Activated naive CD4-positive, alpha-beta T cell treated with anti-CD3 and anti-CD28 coated beads, Interleukin-2, amount 10 ng/mL, durations not matched to agents 7 days and 5 days (primary cell): Measurements from ENCODE around the gene ANKRD49.

ENCODE experiments used
- CTCF ChIA-PET: fragments of 350-600 bp; sonication (Branson Sonifier 250); formaldehyde crosslinking; loops from one replicate; lab custom pipeline; 2021; ENCODE audit warnings: antibody characterized with exemption; lab: Charles Lee
- DNase-seq: peaks from one replicate; pipeline ENCODE4 v3.0.0-alpha.2; 2020
- H3K27ac Mint-ChIP-seq: one replicate; pipeline ENCODE4 v1.8.0; 2021; ENCODE audit warnings: mild to moderate bottlenecking, moderate library complexity, mixed read lengths
- H3K27me3 Mint-ChIP-seq: one replicate; pipeline ENCODE4 v1.8.0; 2021; ENCODE audit warnings: mild to moderate bottlenecking, mixed read lengths
- H3K36me3 Mint-ChIP-seq: one replicate; pipeline ENCODE4 v1.8.0; 2021; ENCODE audit warnings: mixed read lengths
- H3K4me1 Mint-ChIP-seq: one replicate; pipeline ENCODE4 v1.8.0; 2021; ENCODE audit warnings: mixed read lengths
- H3K4me3 Mint-ChIP-seq: one replicate; pipeline ENCODE4 v1.8.0; 2021; ENCODE audit warnings: mild to moderate bottlenecking, moderate library complexity, mixed read lengths
- H3K9me3 Mint-ChIP-seq: one replicate; pipeline ENCODE4 v1.8.0; 2021; ENCODE audit warnings: mixed read lengths

Gene ANKRD49

GRCh38 chr11:94519478-94520084, 25.8 kb downstream of the ANKRD49 start:
- peaks cover 19% of the 10 kb centered on the region for H3K27me3 Mint-ChIP-seq
- CTCF ChIA-PET = interaction anchor here (0.6 to 1.8 kb wide), 4 partner anchors 9 to 605 kb away, joined by 3 to 6 read pairs (median 5); no protein-coding TSS in a partner anchor
- no peak for DNase-seq
- H3K4me3 Mint-ChIP-seq = no peak overlapping the region
- no peaks in the 10 kb centered on the region for H3K4me1 Mint-ChIP-seq
- H3K9me3 Mint-ChIP-seq = no peaks in the 10 kb centered on the region
- H3K27ac Mint-ChIP-seq = no peak overlapping the region
- no peaks in the 10 kb centered on the region for H3K36me3 Mint-ChIP-seq

GRCh38 chr11:94521684-94522083, 27.9 kb downstream of the ANKRD49 start:
- H3K27ac Mint-ChIP-seq = no peak overlapping the region
- CTCF ChIA-PET = interaction anchor here (0.8 to 1.2 kb wide), 6 partner anchors 10 to 626 kb away, joined by 3 to 4 read pairs (median 3); no protein-coding TSS in a partner anchor
- H3K27me3 Mint-ChIP-seq = peaks cover 16% of the 10 kb centered on the region
- H3K4me1 Mint-ChIP-seq = no peaks in the 10 kb centered on the region
- no peaks in the 10 kb centered on the region for H3K36me3 Mint-ChIP-seq
- no peaks in the 10 kb centered on the region for H3K9me3 Mint-ChIP-seq
- H3K4me3 Mint-ChIP-seq = no peak overlapping the region
- no peak for DNase-seq

GRCh38 chr11:94524341-94524740, 30.6 kb downstream of the ANKRD49 start:
- H3K4me3 Mint-ChIP-seq = no peak overlapping the region
- DNase-seq = no peak
- H3K9me3 Mint-ChIP-seq = no peaks in the 10 kb centered on the region
- CTCF ChIA-PET = interaction anchor here (1.6 kb wide), 1 partner anchor 628 kb away, joined by 3 read pairs; no protein-coding TSS in a partner anchor
- H3K27me3 Mint-ChIP-seq = peaks cover 26% of the 10 kb centered on the region
- no peaks in the 10 kb centered on the region for H3K4me1 Mint-ChIP-seq
- H3K27ac Mint-ChIP-seq = no peak overlapping the region
- H3K36me3 Mint-ChIP-seq = no peaks in the 10 kb centered on the region

- no peak overlapping the region for H3K4me3 Mint-ChIP-seq
- no peaks in the 10 kb centered on the region for H3K36me3 Mint-ChIP-seq
- CTCF ChIA-PET = interaction anchor here (0.8 to 1.0 kb wide), 2 partner anchors 98 to 372 kb away, joined by 3 read pairs; no protein-coding TSS in a partner anchor
- no peaks in the 10 kb centered on the region for H3K4me1 Mint-ChIP-seq
- no peak for DNase-seq
- H3K27me3 Mint-ChIP-seq = peaks cover 26% of the 10 kb centered on the region
- H3K27ac Mint-ChIP-seq = no peak overlapping the region
- no peaks in the 10 kb centered on the region for H3K9me3 Mint-ChIP-seq
Observed at GRCh38 chr11:94525546-94526324, 32.0 kb downstream of the ANKRD49 start.

GRCh38 chr11:94526645-94527438, 33.1 kb downstream of the ANKRD49 start:
- no peaks in the 10 kb centered on the region for H3K36me3 Mint-ChIP-seq
- no peak for DNase-seq
- H3K27ac Mint-ChIP-seq = no peak overlapping the region
- H3K27me3 Mint-ChIP-seq = peaks cover 34% of the 10 kb centered on the region
- no peaks in the 10 kb centered on the region for H3K4me1 Mint-ChIP-seq
- CTCF ChIA-PET = interaction anchor here (1.0 kb wide), 1 partner anchor 97 kb away, joined by 3 read pairs; no protein-coding TSS in a partner anchor
- H3K9me3 Mint-ChIP-seq = no peaks in the 10 kb centered on the region
- no peak overlapping the region for H3K4me3 Mint-ChIP-seq

- no peak overlapping the region for H3K27ac Mint-ChIP-seq
- no peak overlapping the region for H3K4me3 Mint-ChIP-seq
- H3K9me3 Mint-ChIP-seq = no peaks in the 10 kb centered on the region
- H3K4me1 Mint-ChIP-seq = no peaks in the 10 kb centered on the region
- CTCF ChIA-PET = interaction anchor here (1.1 kb wide), 1 partner anchor 9 kb away, joined by 4 read pairs; no protein-coding TSS in a partner anchor
- H3K36me3 Mint-ChIP-seq = no peaks in the 10 kb centered on the region
- DNase-seq = no peak
- H3K27me3 Mint-ChIP-seq = peaks cover 35% of the 10 kb centered on the region
Observed at GRCh38 chr11:94528551-94528950, 34.8 kb downstream of the ANKRD49 start.

GRCh38 chr11:94532211-94532610, 38.4 kb downstream of the ANKRD49 start:
- Mint-ChIP-seq H3K4me3 (no peak overlapping the region), H3K36me3 (no peaks in the 10 kb centered on the region), H3K4me1 (no peaks in the 10 kb centered on the region), H3K9me3 (no peaks in the 10 kb centered on the region), H3K27ac (no peak overlapping the region), H3K27me3 (peaks cover 26% of the 10 kb centered on the region)
- CTCF ChIA-PET = no interaction called here
- DNase-seq = no peak

- H3K9me3 Mint-ChIP-seq = no peaks in the 10 kb centered on the region
- no peak overlapping the region for H3K4me3 Mint-ChIP-seq
- H3K27ac Mint-ChIP-seq = no peak overlapping the region
- DNase-seq = no peak
- H3K36me3 Mint-ChIP-seq = no peaks in the 10 kb centered on the region
- no peaks in the 10 kb centered on the region for H3K4me1 Mint-ChIP-seq
- CTCF ChIA-PET = interaction anchor here (0.6 to 1.0 kb wide), 3 partner anchors 12 to 69 kb away, joined by 3 to 5 read pairs (median 3); no protein-coding TSS in a partner anchor
- peaks cover 30% of the 10 kb centered on the region for H3K27me3 Mint-ChIP-seq
Observed at GRCh38 chr11:94533206-94533605, 39.4 kb downstream of the ANKRD49 start.

- no peaks in the 10 kb centered on the region for H3K9me3 Mint-ChIP-seq
- H3K36me3 Mint-ChIP-seq = no peaks in the 10 kb centered on the region
- no peak overlapping the region for H3K4me3 Mint-ChIP-seq
- no peak overlapping the region for H3K27ac Mint-ChIP-seq
- peaks cover 30% of the 10 kb centered on the region for H3K27me3 Mint-ChIP-seq
- H3K4me1 Mint-ChIP-seq = no peaks in the 10 kb centered on the region
- CTCF ChIA-PET = interaction anchor here (0.6 to 1.0 kb wide), 3 partner anchors 13 to 69 kb away, joined by 3 to 5 read pairs (median 3); no protein-coding TSS in a partner anchor
- no peak for DNase-seq
Observed at GRCh38 chr11:94533696-94534630, 40.2 kb downstream of the ANKRD49 start.

- CTCF ChIA-PET = no interaction called here
- Mint-ChIP-seq H3K27me3 (peaks cover 29% of the 10 kb centered on the region), H3K9me3 (no peaks in the 10 kb centered on the region)
Observed at GRCh38 chr11:94536386-94536785, 42.6 kb downstream of the ANKRD49 start.

GRCh38 chr11:94537031-94537600, 43.3 kb downstream of the ANKRD49 start:
- no peaks in the 10 kb centered on the region for H3K36me3 Mint-ChIP-seq
- no peaks in the 10 kb centered on the region for H3K4me1 Mint-ChIP-seq
- H3K27ac Mint-ChIP-seq = no peak overlapping the region
- no peaks in the 10 kb centered on the region for H3K9me3 Mint-ChIP-seq
- CTCF ChIA-PET = no interaction called here
- H3K27me3 Mint-ChIP-seq = peaks cover 25% of the 10 kb centered on the region
- no peak for DNase-seq
- no peak overlapping the region for H3K4me3 Mint-ChIP-seq

More at GRCh38 chr11:94536386-94536785, 42.6 kb downstream of the ANKRD49 start:
- Mint-ChIP-seq H3K36me3 (no peaks in the 10 kb centered on the region), H3K4me1 (no peaks in the 10 kb centered on the region), H3K4me3 (no peak overlapping the region), H3K27ac (no peak overlapping the region)
- no peak for DNase-seq

- H3K4me3 Mint-ChIP-seq = no peak overlapping the region
- H3K27me3 Mint-ChIP-seq = peaks cover 22% of the 10 kb centered on the region
- H3K36me3 Mint-ChIP-seq = peaks cover 2% of the 10 kb centered on the region
- no peak for DNase-seq
- H3K4me1 Mint-ChIP-seq = peaks cover 11% of the 10 kb centered on the region
- H3K27ac Mint-ChIP-seq = no peak overlapping the region
- no peaks in the 10 kb centered on the region for H3K9me3 Mint-ChIP-seq
- CTCF ChIA-PET = no interaction called here
Observed at GRCh38 chr11:94539420-94539819, 45.6 kb downstream of the ANKRD49 start.
